Measurements from ENCODE around the gene CARNS1. TPM values are rescaled to one million over a fixed set of nuclear protein-coding genes. Genes with fewer than 3 reads are reported as not detected.
"Not testable (repeated sequence)": the region's sequence is repeated elsewhere in the genome, so short reads cannot be mapped to it uniquely, and the experiment has no call there.

The CARNS1 gene
- total RNA-seq, 4 donors from 2014 or later: 0.21 to 0.94 (median 0.74) TPM

GRCh38 chr11:67400251-67400941 is 15.1 kb upstream of the CARNS1 start:
- 20% methylated on average over 13 of the region's 23 CpGs for WGBS
- Histone ChIP-seq H3K9me3 (no peaks in the 10 kb centered on the region), H3K27me3 (no peaks in the 10 kb centered on the region), H3K27ac (peak overlapping the region; percentile 96), H3K4me3 (peak overlapping the region; percentile 90), H3K36me3 (peaks cover 43% of the 10 kb centered on the region), H3K4me1 (peaks cover 41% of the 10 kb centered on the region)
- TF ChIP-seq POLR2A (IDR thresholded peaks at IDR 0.05) (no peak), CTCF (IDR thresholded peaks at IDR 0.05) (no peak), POLR2AphosphoS5 (IDR thresholded peaks at IDR 0.05) (no peak), EP300 (IDR thresholded peaks at IDR 0.05) (no peak)
- no peak for DNase-seq (ENCODE audit: low spot score in 2 of 2)

- TF ChIP-seq CTCF (IDR thresholded peaks at IDR 0.05) (no peak), POLR2A (IDR thresholded peaks at IDR 0.05) (no peak), EP300 (IDR thresholded peaks at IDR 0.05) (no peak), POLR2AphosphoS5 (IDR thresholded peaks at IDR 0.05) (no peak)
- H3K9me3 ChIP-seq: no peaks in the 10 kb centered on the region
- no peaks in the 10 kb centered on the region for H3K27me3 ChIP-seq
- H3K36me3 ChIP-seq: peaks cover 37% of the 10 kb centered on the region
- peaks cover 41% of the 10 kb centered on the region for H3K4me1 ChIP-seq
- H3K27ac ChIP-seq: peak overlapping the region; percentile 96
- 17% methylated on average over 1 of the region's 27 CpGs for WGBS
- DNase-seq (ENCODE audit: low spot score in 2 of 2): no peak
- H3K4me3 ChIP-seq: peak overlapping the region; percentile 90
Measured at GRCh38 chr11:67400942-67401494, 14.5 kb upstream of the CARNS1 start.

DNA sequence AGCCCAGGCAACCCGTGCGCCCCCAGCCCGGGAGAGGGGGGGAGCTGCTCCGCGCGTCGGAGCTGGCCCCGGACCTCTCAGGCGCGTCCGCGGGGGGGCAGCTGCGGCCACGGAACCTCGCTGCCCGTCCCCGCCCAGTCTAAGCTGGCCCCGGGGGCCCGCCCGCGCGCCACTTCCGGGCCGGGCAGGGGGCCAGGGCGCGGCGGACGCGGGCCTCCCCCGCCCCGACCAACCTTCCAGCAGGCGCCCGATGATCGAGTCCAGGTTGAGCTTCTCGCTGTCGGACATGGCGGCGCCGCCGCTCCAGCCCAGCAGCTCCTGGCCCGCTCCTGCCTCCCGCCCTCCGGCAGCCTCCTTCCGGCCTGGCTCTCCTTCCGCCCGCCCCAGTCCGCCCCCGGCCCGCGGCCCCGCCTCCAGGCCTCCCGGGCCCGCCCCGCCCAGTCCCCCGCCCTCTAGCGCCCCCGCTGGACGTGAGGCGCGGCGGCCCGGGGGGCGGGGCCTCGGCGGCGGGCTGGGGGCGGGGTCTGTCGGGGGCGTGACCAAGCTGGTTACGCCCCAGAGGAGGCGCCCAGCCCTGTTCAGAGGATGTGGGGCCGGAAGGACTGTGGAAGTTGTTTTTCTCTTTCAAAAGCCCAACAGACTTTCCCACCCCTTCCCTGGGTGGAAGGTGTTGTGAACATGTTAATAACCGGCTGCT is 13.8 kb upstream of the CARNS1 start, which contains the start of gene PPP1CA:
Gene PPP1CA (minus strand): TSS at position 364 of the 697 bp plus-strand sequence. CDS start 76 bp downstream, at position 288.
- no CpG with 5 or more reads among the region's 73 CpGs for WGBS
- Histone ChIP-seq H3K36me3 (peaks cover 32% of the 10 kb centered on the region), H3K9me3 (no peaks in the 10 kb centered on the region), H3K27me3 (no peaks in the 10 kb centered on the region), H3K27ac (peak within 1 kb of the TSS; percentile 96), H3K4me3 (peak within 1 kb of the TSS; percentile 90), H3K4me1 (peaks cover 41% of the 10 kb centered on the region)
- peak; percentile 92 to 93 for DNase-seq (ENCODE audit: low spot score in 2 of 2)
- TF ChIP-seq CTCF (IDR thresholded peaks at IDR 0.05) (peak in 1 of 2 donors; percentile 73), POLR2A (IDR thresholded peaks at IDR 0.05) (peak in 1 of 2 donors; percentile 30), POLR2AphosphoS5 (IDR thresholded peaks at IDR 0.05) (no peak), EP300 (IDR thresholded peaks at IDR 0.05) (no peak)

DNA sequence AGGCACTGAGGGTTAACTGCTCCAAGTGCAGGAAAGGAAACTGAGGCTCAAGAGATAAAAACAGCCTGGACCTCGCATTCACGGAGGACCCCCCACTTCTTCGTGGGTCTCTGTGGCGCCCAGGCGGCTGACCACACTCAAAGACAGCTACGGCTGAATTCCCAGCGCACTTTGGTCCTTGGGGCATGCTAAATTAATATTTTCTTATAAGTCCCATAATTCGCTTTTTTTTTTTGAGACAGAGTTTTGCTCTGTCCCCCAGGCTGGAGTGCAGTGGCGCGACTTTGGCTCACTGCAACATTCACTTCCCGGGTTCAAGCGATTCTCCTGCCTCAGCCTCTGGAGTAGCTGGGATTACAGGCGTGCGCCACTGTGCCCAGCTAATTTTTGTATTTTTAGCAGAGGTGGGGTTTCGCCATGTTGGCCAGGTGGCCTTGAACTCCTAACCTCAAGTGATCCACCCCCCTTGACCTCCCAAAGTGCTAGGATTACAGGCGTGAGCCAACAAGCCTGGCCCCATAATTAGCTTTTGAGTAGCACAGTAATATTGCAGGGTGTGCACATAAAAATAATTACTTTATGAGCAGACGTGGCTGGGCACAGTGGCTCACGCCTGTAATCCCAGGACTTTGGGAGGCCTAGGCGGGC is 13.2 kb upstream of the CARNS1 start:
- not testable (repeated sequence) for H3K27me3 ChIP-seq; DNase-seq (ENCODE audit: low spot score in 2 of 2); H3K9me3 ChIP-seq
- Histone ChIP-seq H3K27ac (peak overlapping the region; percentile 96), H3K4me1 (peaks cover 42% of the 10 kb centered on the region), H3K36me3 (peaks cover 27% of the 10 kb centered on the region), H3K4me3 (peak overlapping the region; percentile 90)
- 42% methylated on average over 19 of the region's 19 CpGs for WGBS

GRCh38 chr11:67403085-67403484 is 12.4 kb upstream of the CARNS1 start:
- not testable (repeated sequence) for H3K9me3 ChIP-seq; DNase-seq (ENCODE audit: low spot score in 2 of 2); H3K27ac ChIP-seq; H3K27me3 ChIP-seq; H3K4me3 ChIP-seq
- peaks cover 47% of the 10 kb centered on the region for H3K4me1 ChIP-seq
- peaks cover 19% of the 10 kb centered on the region for H3K36me3 ChIP-seq
- 93% methylated on average over 9 of the region's 9 CpGs for WGBS
